Measurements from ENCODE around the gene TMEM106C. TPM values are rescaled to one million over a fixed set of nuclear protein-coding genes. Genes with fewer than 3 reads are reported as not detected.

TMEM106C gene
- total and polyA plus RNA-seq, 10 of the 15 experiments (the other 5 are each of a cell fraction or from before 2014, with no cell fraction given) = 90.2 to 280 (median 161) TPM

DNA sequence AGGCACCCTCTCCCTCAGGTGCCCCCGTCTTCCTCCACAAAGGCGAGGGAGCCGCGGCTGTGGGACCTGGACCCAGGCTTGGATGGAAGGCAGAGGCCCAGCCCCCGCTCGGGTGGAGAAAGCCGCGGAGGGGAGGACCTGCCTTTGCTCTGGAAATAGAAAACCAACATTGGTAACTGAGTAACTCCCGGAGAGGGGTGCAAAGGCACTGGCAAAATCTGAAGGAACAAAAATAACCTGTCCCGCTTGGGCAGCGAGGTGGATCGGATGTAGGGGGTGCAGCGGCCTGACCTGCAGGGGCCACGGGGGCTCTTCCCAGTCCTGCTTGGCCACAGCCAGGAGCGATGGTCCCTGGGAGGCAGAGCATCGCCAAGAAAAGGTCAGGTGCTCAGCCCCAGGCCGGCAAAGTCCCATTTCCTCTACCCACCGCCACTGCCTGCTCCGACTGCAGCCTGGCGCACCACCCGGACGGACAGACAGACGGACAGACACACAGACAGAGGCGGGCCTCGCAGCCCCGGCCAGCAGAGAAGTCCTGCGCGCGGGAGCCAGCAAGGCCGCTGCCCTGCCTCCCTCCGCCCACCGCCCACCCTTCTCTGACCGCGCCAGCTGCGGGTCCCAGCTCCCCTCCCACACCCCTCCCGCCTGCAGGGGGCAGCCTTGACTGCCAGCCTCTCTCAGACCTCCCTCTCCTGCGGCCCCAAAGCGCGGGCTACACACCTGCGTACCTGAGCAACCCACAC is 21.4 kb upstream of the TMEM106C start (continued):
- TF ChIP-seq, protein P1, sequence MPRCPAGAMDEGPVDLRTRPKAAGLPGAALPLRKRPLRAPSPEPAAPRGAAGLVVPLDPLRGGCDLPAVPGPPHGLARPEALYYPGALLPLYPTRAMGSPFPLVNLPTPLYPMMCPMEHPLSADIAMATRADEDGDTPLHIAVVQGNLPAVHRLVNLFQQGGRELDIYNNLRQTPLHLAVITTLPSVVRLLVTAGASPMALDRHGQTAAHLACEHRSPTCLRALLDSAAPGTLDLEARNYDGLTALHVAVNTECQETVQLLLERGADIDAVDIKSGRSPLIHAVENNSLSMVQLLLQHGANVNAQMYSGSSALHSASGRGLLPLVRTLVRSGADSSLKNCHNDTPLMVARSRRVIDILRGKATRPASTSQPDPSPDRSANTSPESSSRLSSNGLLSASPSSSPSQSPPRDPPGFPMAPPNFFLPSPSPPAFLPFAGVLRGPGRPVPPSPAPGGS (IDR thresholded peaks at IDR 0.05; ENCODE audit: borderline replicate concordance, insufficient read depth, low read depth, low read length, poor library complexity, severe bottlenecking) = no peak
- no peak for TF ChIP-seq NRF1 (conservative IDR thresholded peaks at IDR 0.05; ENCODE audit: low read depth, low read length)

DNA sequence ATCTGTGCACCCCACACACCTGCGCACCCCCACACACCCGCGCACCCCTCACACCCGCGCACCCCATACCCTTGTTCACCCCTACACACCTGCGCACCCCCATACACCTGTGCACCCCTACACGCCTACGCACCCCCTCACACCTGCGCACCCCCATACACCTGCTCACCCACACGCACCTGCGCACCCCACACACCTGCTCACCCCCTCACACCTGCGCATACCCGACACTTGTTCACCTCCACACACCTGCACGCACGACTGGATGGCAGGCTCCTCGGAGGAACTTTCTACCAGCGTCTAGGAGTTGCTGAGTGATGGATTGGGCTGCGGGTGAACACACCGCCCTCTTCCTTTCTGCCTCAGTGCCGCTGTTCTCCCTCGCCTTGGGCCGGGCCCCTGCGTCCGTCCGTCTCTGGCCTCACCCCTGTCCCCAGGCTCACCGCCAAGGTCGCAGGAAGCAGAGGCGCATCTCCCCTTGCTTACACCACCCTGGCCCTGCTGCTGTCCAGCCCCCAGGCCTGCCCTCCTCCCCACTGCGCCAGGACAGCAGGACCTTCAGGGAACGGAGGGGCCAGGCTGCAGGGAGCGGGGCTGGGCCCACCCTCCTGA is 20.7 kb upstream of the TMEM106C start:
- DNase-seq (ENCODE audit: low read depth, low spot score) (no peak), ATAC-seq (no peak), FAIRE-seq (no peak)
- Histone ChIP-seq H3K9ac (ENCODE audit: control insufficient read depth, insufficient read depth, low read length) (no peak overlapping the region), H3K79me2 (ENCODE audit: control insufficient read depth, insufficient read depth, low read length) (no peaks in the 10 kb centered on the region), H4K20me1 (ENCODE audit: control insufficient read depth, insufficient read depth) (no peaks in the 10 kb centered on the region), H3K4me2 (ENCODE audit: control insufficient read depth, insufficient read depth) (no peak overlapping the region), H3K27ac (ENCODE audit: control insufficient read depth, insufficient read depth) (no peak overlapping the region), H3K27me3 (replicated peaks in 1 of 2; ENCODE audit: control insufficient read depth in 2 of 2, insufficient read depth in 2 of 2, low read length in 1 of 2) (no peaks in the 10 kb centered on the region; a peak in 2 of 4 replicates), H3K9me3 (replicated peaks; ENCODE audit: control insufficient read depth, insufficient read depth, low read length) (no peaks in the 10 kb centered on the region), H3K4me1 (ENCODE audit: control insufficient read depth, insufficient read depth, low read length) (no peaks in the 10 kb centered on the region), H3K36me3 (ENCODE audit: control insufficient read depth in 2 of 2, insufficient read depth in 2 of 2, low read length in 1 of 2) (no peaks in the 10 kb centered on the region), H2AFZ (ENCODE audit: control insufficient read depth, low read depth, low read length) (no peak overlapping the region), H3K4me3 (no peak overlapping the region)
- WGBS (ENCODE audit: insufficient coverage, insufficient replicate concordance, low lambda C conversion rate, missing lambda C conversion rate) = 62% methylated on average over 25 of the region's 31 CpGs
- BruUV-seq (replicated peaks) = no TSS peak
- intact Hi-C loops (cut with micrococcal nuclease; ENCODE audit: unreplicated experiment) (no loop called here), in situ Hi-C loops (cut with MboI) (no loop called here)
- POLR2A ChIA-PET = interaction anchor here (0.7 kb wide), 1 partner anchor 77 kb away, joined by 3 read pairs; no protein-coding TSS in a partner anchor
- SMC1A ChIA-PET (ENCODE audit: uncharacterized antibody, unreplicated experiment) = no interaction called here
- RAD21 ChIA-PET (ENCODE audit: unreplicated experiment) = no interaction called here
- CTCF ChIA-PET = interaction anchor here (1.0 kb wide), 1 partner anchor 49 kb away, joined by 3 read pairs; no protein-coding TSS in a partner anchor
- TF ChIP-seq, protein P2, sequence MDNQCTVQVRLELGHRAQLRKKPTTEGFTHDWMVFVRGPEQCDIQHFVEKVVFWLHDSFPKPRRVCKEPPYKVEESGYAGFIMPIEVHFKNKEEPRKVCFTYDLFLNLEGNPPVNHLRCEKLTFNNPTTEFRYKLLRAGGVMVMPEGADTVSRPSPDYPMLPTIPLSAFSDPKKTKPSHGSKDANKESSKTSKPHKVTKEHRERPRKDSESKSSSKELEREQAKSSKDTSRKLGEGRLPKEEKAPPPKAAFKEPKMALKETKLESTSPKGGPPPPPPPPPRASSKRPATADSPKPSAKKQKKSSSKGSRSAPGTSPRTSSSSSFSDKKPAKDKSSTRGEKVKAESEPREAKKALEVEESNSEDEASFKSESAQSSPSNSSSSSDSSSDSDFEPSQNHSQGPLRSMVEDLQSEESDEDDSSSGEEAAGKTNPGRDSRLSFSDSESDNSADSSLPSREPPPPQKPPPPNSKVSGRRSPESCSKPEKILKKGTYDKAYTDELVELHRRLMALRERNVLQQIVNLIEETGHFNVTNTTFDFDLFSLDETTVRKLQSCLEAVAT (IDR thresholded peaks at IDR 0.05) = no peak
- TF ChIP-seq ASH2L (IDR thresholded peaks at IDR 0.05; ENCODE audit: borderline replicate concordance, low read depth) (no peak), SREBF1 (IDR thresholded peaks at IDR 0.05; ENCODE audit: low read length) (no peak), EP300 (IDR thresholded peaks at IDR 0.05; ENCODE audit: borderline replicate concordance in 1 of 2, control insufficient read depth in 1 of 2, low read depth in 2 of 2, low read length in 2 of 2) (no peak), MEF2A (IDR thresholded peaks at IDR 0.05; ENCODE audit: insufficient read depth, low read depth, low read length) (no peak), GATAD2B (conservative IDR thresholded peaks at IDR 0.05; ENCODE audit: low read depth) (no peak), NR2F1 (conservative IDR thresholded peaks at IDR 0.05) (no peak), RFX5 (IDR thresholded peaks at IDR 0.05; ENCODE audit: low read depth, low read length) (no peak), NBN (IDR thresholded peaks at IDR 0.05) (no peak), POLR2AphosphoS2 (IDR thresholded peaks at IDR 0.05; ENCODE audit: low read depth, low read length) (no peak), RB1 (IDR thresholded peaks at IDR 0.05; ENCODE audit: borderline replicate concordance) (no peak), NR2C1 (IDR thresholded peaks at IDR 0.05) (no peak), TCF12 (IDR thresholded peaks at IDR 0.05; ENCODE audit: low read depth, low read length) (no peak)
- TF ChIP-seq, protein P3, sequence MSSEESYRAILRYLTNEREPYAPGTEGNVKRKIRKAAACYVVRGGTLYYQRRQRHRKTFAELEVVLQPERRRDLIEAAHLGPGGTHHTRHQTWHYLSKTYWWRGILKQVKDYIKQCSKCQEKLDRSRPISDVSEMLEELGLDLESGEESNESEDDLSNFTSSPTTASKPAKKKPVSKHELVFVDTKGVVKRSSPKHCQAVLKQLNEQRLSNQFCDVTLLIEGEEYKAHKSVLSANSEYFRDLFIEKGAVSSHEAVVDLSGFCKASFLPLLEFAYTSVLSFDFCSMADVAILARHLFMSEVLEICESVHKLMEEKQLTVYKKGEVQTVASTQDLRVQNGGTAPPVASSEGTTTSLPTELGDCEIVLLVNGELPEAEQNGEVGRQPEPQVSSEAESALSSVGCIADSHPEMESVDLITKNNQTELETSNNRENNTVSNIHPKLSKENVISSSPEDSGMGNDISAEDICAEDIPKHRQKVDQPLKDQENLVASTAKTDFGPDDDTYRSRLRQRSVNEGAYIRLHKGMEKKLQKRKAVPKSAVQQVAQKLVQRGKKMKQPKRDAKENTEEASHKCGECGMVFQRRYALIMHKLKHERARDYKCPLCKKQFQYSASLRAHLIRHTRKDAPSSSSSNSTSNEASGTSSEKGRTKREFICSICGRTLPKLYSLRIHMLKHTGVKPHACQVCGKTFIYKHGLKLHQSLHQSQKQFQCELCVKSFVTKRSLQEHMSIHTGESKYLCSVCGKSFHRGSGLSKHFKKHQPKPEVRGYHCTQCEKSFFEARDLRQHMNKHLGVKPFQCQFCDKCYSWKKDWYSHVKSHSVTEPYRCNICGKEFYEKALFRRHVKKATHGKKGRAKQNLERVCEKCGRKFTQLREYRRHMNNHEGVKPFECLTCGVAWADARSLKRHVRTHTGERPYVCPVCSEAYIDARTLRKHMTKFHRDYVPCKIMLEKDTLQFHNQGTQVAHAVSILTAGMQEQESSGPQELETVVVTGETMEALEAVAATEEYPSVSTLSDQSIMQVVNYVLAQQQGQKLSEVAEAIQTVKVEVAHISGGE (CRISPR knock-in tag; IDR thresholded peaks at IDR 0.05) = no peak

Measured in GM12878 (cell line).